ENCODE measurements around the gene AHI1. TPM values are rescaled to one million over a fixed set of nuclear protein-coding genes. Genes with fewer than 3 reads are reported as not detected.
"Not testable (repeated sequence)": the region's sequence is repeated elsewhere in the genome, so short reads cannot be mapped to it uniquely, and the experiment has no call there.

Gene AHI1
- polyA plus RNA-seq, 5 donors, result 32.4 to 63.9 (median 55.2) TPM

DNA sequence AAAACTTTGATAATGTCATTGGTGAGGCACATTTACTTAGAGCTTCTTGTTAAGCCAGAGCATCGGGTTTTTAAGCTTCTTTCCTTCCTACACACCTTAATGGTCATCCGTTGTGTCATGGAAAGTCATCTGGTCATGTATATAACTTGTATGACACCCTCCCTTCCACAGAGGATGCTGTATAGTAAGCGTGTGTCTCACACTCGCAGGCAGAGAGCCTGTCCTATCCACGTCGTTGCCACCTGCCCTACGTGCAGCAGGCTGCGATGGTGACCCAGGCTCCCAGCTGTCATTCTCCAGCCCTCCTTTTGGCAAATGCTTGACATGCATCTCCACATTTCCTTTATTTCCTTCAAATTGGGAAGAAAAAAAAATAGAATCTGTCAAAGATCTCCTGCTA lies 230.9 kb downstream of the AHI1 start:
- no peak for DNase-seq

DNA sequence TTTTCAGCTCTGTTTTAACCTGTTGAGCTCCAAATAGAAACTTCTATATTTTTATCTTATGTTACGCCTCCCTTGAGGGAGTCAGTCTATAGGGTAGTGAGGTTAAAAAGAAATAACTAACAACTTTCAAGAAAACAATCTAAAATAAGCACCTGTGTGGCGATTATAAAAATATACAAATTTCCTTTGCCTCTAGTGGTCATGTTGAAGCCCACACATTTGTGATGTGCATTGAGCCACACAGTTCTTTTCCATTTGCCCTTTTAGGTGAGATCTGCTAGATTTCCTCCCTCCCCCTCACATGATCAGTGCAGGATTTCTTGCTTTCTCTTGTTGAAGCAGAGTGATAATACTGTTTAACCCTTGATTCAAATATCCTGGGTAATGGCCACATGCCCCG lies 232.3 kb downstream of the AHI1 start:
- no peak for DNase-seq

DNA sequence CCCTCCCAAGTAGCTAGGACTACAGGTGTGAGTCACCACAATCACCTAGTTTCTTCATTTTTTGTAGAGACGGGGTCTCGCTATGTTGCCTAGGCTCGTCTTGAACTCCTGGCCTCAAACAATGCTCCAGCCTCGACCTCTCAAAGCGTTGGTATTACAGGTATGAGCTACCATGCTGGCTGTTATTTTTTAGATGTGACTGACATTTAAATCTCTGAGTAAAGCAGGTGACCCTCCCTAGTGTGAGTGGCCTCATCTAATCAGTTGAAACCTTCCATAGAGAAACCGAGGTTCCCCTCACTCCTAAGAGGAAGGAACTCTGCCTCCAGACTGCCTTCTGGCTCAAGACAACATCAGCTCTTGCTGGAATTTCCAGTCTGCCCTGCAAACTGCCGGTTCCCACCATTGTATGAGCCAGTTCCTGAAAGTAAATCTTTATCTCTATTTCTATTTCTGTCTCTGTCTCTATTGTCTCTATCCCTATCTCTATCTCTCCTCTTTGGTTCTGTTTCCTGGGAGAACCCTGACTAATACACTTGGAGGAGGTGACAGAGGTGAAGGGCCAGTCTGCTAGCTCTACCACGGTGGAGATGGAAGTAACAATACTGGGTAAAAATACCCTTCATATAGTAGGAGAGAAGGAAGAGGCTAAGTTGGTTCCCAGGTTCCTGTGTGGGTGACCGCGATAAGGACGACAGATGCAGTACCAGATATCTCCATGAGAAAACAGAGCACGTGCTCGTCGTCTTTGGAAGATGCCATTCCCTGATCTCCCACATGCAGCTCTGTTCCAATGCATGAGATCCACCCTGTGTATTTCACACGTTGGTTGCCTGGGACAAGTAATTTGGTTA lies 235.4 kb downstream of the AHI1 start:
- DNase-seq, result no peak

DNA sequence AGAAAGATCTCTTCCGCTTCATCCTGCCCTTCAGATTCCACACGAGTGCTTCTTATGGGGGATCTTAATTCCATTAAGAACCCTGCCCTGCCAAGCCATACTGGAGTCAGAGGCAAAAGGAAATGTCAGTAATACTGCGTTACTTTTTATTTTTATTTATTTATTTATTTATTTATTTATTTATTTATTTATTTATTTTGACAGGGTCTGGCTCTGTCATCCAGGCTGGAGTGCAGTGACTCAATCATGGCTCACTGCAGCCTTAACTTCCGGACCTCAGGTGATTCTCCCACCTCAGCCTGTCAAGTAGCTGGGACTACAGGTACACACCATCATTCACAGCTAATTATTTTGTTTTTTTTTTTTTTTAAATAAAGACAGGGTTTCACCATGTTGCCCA lies 236.9 kb downstream of the AHI1 start:
- no peak for DNase-seq

- DNase-seq, result no peak
These were observed 238.6 kb downstream of the AHI1 start for GRCh38 chr6:135258970-135259369.

DNA sequence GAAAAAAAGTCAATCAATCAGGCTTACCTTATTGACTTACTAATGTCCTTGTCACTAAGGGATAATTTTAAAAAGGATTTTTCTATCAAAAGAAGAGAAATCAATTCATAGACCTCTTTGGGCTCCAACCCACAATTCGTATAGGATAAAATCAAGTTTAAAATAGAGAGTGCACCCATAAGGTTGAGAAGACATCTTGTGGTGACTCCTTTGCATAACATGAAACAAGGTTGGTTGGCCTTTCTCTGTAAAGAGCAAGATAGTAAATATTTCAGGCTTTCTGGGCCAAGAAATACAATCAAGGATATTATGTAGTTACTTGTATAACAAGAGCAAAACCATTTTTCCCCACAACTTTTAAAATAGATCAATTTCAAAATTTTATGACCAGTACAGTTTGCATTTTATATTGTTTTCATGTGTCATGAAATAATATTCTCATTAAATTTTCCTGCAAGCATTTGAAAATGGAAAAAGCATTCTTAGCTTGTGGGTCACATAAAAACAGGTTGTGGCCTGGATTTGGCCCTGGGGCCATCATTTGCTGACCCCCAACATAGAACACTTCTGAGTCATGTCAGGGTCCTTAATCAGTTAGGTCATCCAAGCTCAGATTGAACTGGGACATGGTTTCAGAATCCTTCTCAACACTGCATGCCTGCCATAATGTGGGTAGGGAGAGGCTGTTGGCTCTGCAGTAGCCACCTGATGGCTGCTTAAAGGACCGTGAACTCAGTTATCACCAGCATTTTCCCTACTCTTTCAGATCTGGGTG lies 239.7 kb downstream of the AHI1 start:
- DNase-seq, result no peak

DNA sequence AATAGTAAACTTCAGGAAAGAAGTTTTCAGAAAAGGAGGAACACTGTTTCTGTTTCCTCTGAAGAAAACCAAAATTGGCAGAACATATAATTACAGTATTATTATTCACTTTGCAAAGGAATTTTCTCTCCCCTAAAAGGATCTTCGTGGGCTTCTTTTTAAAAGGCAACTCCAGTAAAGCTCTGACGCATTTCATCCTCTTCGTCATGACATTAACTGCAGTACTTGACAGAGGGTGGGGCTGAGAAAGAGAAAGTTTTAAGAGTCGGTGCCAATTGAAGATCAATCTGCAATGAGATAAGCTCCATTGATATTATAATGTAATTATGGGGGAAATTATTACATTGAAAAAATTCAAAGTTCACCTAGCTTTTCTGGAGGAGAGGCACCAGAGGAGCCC lies 240.7 kb downstream of the AHI1 start:
- no peak for DNase-seq

GRCh38 chr6:135254471-135254870 lies 243.1 kb downstream of the AHI1 start:
- DNase-seq, result no peak

GRCh38 chr6:135251498-135252441 lies 245.8 kb downstream of the AHI1 start:
- no peak for DNase-seq

GRCh38 chr6:135250751-135251497 lies 246.6 kb downstream of the AHI1 start:
- no peak for DNase-seq

GRCh38 chr6:135250234-135250633 lies 247.3 kb downstream of the AHI1 start:
- no peak for DNase-seq

- not testable (repeated sequence) for DNase-seq
These were observed 251.0 kb downstream of the AHI1 start for GRCh38 chr6:135246412-135247012.

DNA sequence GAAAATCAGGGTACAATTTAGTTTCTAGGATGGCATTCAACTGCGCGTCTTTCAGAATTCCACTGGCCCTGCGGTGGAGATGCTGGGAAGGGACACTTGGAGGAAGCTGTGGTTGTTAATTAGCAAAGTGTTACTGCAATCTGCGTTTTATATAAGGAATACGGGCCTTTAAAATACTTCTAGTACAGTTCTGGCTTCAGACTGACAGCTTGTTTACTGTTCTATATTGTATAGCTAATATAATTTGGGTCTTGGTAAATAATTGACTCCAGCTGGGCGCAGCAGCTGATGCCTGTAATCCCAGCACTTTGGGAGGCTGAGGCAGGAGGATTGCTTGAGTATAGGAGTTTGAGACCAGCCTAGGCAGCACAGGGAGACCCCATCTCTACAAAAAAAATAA lies 252.7 kb downstream of the AHI1 start:
- DNase-seq, result no peak

DNA sequence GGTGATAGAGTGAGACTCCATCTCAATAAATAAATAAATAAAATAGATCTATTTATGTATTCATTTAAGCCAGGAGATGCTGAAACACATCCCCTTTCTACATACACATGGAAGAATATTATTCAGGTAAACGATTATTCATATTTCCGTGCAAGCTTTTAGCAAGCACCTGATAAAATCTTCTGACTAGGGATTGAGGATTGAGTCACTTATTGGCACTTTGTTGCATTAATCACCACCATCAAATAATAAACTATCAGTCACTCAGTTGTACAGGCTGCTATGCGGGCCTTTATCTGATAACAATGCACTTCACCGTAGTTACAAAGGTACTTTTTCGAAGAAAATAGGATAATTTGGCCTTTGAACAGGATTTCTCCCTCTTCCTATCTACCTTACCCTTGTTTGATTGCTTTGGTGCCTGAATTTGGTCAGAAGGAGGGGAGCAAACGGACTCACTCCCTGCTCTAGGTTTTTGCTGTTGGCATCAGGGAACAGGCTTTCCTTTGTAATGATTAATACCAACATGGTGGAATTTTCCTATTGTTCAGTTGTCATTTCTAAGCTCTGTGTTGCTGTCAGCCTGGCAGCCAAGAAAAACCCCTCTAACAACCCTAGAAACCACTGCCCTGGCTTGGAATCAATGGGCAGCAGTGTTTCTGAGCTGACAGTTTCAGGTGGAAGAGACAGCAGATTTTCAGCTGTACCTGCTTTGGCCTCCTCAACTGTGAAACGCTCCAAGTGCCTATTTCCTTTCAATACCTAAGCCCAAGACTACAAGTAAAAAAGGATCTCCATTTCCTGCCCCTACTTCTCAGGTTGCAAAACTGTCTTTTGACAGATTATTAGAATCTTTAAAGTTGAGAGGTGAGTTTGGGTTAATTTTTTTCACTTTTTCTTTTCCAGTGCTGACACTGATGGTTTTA lies 253.4 kb downstream of the AHI1 start:
- no peak for DNase-seq

DNA sequence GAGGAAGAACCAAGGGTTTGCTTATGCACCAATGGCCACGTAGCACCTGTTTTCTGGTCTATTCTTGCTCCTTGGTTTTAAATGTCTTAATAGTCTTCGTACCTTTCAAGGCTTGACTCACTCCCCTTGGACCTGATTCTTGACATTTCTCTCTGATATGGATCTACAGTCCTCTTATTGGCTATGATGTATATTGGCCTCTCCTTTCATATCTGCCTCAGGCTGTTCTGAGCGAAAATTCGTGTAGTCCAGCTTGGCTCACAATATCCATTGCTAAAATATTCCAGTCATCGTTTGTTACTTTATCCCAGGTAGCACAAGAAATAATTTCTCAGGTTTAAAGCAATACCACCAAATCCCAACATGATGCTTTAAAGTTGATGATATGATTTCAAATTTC lies 256.8 kb downstream of the AHI1 start:
- DNase-seq, result no peak

GRCh38 chr6:135236732-135237131 lies 260.8 kb downstream of the AHI1 start:
- DNase-seq, result no peak

DNA sequence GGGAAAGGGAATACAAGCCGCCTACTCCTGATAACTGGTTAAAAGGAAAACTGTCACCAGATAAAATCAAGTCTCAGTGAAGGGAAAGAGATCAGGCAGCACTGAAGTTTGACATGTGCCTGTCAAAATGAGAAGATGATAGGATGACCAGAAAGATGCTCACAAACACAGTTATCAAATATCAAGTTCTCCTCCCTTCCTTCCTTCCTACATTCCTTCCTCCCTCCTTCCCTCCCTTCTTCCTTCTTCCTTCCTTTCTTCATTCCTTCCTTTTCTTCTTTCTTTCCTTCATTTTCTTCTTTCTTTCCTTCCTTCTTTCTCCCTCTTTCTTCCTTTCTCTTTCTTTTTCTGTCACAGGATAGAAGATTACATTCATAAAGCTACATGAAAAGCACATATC lies 261.2 kb downstream of the AHI1 start:
- no peak for DNase-seq

- no peak for DNase-seq
These were observed 261.8 kb downstream of the AHI1 start for GRCh38 chr6:135235716-135236115.

DNA sequence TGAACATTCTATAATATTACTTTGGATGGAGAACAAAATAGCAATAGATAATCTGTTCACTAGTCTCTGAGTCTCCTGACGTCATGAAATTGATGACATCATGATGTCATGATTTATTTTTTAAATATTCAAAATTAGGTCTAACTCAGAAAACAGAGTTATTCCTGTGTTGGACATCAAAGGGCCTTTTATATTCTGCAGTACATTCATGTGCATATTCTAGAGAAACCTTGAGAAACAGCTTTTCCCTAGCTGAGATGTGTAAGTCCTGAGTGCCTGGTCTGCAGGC lies 263.1 kb downstream of the AHI1 start:
- no peak for DNase-seq
